ENCODE results near the gene ANKRD18B.
A peak's percentile ranks its signal among the peaks of the same experiment; 100 is the strongest.
"Not testable (repeated sequence)": the region's sequence is repeated elsewhere in the genome, so short reads cannot be mapped to it uniquely, and the experiment has no call there.

The ANKRD18B gene

DNA sequence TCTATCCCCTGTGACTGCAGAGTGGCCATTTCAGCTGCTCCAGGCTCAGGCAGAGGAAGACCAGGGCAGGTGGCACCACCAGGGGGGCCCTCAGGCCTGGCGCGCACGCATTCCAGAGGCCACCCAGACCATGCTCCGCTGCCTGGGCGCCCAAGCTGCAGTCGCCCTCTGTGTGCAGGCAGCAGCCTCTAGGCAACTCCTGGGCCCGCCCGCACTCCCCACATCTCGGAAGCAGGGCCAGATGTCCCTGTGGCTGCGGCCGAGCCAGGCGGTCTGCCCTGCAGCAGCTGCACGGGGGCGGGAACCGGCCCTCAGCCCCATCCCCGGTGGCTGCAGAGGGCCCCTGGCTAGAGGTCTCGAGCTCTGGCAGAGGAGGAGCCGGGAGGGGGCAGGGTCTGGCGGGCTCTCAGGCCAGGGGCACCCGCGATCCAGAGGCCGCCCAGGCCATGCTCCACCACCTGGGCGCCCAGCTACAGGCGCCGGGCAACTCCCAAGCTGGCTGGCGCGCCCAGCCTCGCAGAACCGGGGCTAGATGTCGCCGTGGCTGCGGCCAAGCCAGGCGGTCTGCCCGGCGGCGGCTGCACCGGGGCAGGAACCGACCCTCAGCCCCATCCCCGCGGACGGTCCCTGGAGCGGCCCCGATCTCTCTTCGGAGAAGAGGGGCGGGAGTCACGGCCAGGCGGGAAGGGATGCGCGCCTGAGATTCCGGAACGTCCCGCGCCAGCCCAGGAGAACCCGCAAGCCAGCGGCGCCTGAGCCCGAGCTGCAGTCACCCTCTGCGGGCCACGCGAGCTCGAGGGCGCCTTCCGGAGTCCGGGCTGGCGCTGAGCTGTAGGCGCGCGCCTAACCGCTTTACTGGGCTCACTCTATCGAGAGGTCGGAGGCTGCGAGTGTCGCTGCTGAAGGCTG is at the start of gene ANKRD18B:
Gene ANKRD18B, plus strand, starts transcription at position 855 of the 909 bp plus-strand sequence. CDS start 239 bp downstream, outside the sequence.
- H3K4me3 ChIP-seq (ENCODE audit: low read depth in 1 of 2, low read length in 2 of 2); H4K20me1 ChIP-seq (ENCODE audit: insufficient read depth, low read length); H2AFZ ChIP-seq (ENCODE audit: low read depth, low read length); H3K9ac ChIP-seq (ENCODE audit: low read depth, low read length); H3K4me2 ChIP-seq (ENCODE audit: insufficient read depth, low read length); H3K36me3 ChIP-seq (ENCODE audit: insufficient read depth, low read length); H3K9me3 ChIP-seq (ENCODE audit: insufficient read depth, low read length, severe bottlenecking); H3K27ac ChIP-seq (ENCODE audit: low read length); H3K27me3 ChIP-seq (ENCODE audit: insufficient read depth, low read length, poor library complexity); H3K4me1 ChIP-seq (ENCODE audit: insufficient read depth, low read length); DNase-seq; ATAC-seq (ENCODE audit: insufficient read depth, low read depth); H3K79me2 ChIP-seq (ENCODE audit: insufficient read depth, low read length): not testable (repeated sequence)

DNA sequence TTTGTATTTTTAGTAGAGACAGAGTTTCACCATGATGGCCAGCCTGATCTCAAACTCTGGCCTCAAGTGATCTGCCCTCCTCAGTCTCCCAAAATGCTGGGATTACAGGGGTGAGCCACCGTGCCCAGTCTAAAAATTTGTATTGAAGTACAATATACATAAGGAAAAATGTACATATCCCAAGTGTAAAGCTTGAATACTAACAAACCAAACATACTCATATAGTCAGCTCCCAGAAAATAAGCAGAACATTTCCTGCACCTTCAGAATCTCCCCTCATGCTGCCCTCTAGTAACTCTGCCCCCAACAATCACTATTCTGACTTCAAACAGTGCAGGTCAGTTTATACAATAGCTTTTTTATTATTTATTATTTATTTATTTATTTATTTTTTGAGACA is 48.7 kb upstream of the ANKRD18B start:
- Histone ChIP-seq H3K36me3 (ENCODE audit: insufficient read depth, low read length) (peaks cover 16% of the 10 kb centered on the region), H3K27me3 (ENCODE audit: insufficient read depth, low read length, poor library complexity) (no peaks in the 10 kb centered on the region), H2AFZ (ENCODE audit: low read depth, low read length) (no peak overlapping the region), H3K9ac (ENCODE audit: low read depth, low read length) (no peak overlapping the region), H4K20me1 (ENCODE audit: insufficient read depth, low read length) (0 out of 2 replicates have a peak, but pooled peaks cover 4% of the 10 kb centered on the region), H3K79me2 (ENCODE audit: insufficient read depth, low read length) (peaks cover 34% of the 10 kb centered on the region), H3K4me3 (ENCODE audit: low read depth in 1 of 2, low read length in 2 of 2) (no peak overlapping the region), H3K9me3 (ENCODE audit: insufficient read depth, low read length, severe bottlenecking) (no peaks in the 10 kb centered on the region), H3K4me2 (ENCODE audit: insufficient read depth, low read length) (peak overlapping the region; percentile 36; the same call in 1 of the 2 replicates), H3K27ac (ENCODE audit: low read length) (no peak overlapping the region), H3K4me1 (ENCODE audit: insufficient read depth, low read length) (peaks cover 30% of the 10 kb centered on the region)
- TF ChIP-seq EZH2 (IDR thresholded peaks at IDR 0.05; ENCODE audit: borderline replicate concordance, low read depth, low read length, severe bottlenecking) = no peak
- no peak for TF ChIP-seq CTCF (IDR thresholded peaks at IDR 0.05; ENCODE audit: borderline replicate concordance, extremely low read depth, low read length, poor library complexity, severe bottlenecking)
- ATAC-seq (ENCODE audit: insufficient read depth, low read depth) (no peak), DNase-seq (no peak)

GRCh38 chr9:33476503-33476902 is 47.5 kb upstream of the ANKRD18B start:
- H3K36me3 ChIP-seq (ENCODE audit: insufficient read depth, low read length) = peaks cover 11% of the 10 kb centered on the region
- no peak overlapping the region for H3K4me3 ChIP-seq (ENCODE audit: low read depth in 1 of 2, low read length in 2 of 2)
- DNase-seq (no peak), ATAC-seq (ENCODE audit: insufficient read depth, low read depth) (no peak)
- H3K4me2 ChIP-seq (ENCODE audit: insufficient read depth, low read length) = no peak overlapping the region
- no peak overlapping the region for H3K9ac ChIP-seq (ENCODE audit: low read depth, low read length)
- no peak overlapping the region for H2AFZ ChIP-seq (ENCODE audit: low read depth, low read length)
- no peak overlapping the region for H3K27ac ChIP-seq (ENCODE audit: low read length)
- peaks cover 30% of the 10 kb centered on the region for H3K79me2 ChIP-seq (ENCODE audit: insufficient read depth, low read length)
- no peaks in the 10 kb centered on the region for H3K27me3 ChIP-seq (ENCODE audit: insufficient read depth, low read length, poor library complexity)
- peaks cover 27% of the 10 kb centered on the region for H3K4me1 ChIP-seq (ENCODE audit: insufficient read depth, low read length)
- H4K20me1 ChIP-seq (ENCODE audit: insufficient read depth, low read length) = 0 out of 2 replicates have a peak, but pooled peaks cover 4% of the 10 kb centered on the region
- TF ChIP-seq CTCF (IDR thresholded peaks at IDR 0.05; ENCODE audit: borderline replicate concordance, extremely low read depth, low read length, poor library complexity, severe bottlenecking) (no peak), EZH2 (IDR thresholded peaks at IDR 0.05; ENCODE audit: borderline replicate concordance, low read depth, low read length, severe bottlenecking) (no peak)
- no peaks in the 10 kb centered on the region for H3K9me3 ChIP-seq (ENCODE audit: insufficient read depth, low read length, severe bottlenecking)

DNA sequence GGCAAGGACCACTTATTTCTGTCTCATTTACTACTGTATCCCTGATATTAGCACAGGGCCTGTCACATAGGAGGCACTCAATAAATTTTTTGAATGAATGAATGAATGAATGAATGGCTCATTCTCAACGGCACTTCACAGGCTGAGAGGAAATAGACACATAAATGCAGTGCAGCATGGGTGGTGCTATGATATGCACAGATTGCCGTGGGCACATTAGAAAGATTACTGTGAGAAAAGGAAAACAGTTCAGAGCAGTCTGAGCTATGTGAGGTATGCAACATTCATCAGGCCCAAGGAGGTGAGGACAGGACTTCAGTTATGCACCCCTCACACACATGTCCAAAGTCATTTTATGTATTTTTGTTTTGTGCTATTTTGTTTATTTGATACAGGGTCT is 43.9 kb upstream of the ANKRD18B start:
- Histone ChIP-seq H3K27me3 (ENCODE audit: insufficient read depth, low read length, poor library complexity) (no peaks in the 10 kb centered on the region), H3K4me3 (ENCODE audit: low read depth in 1 of 2, low read length in 2 of 2) (no peak overlapping the region), H4K20me1 (ENCODE audit: insufficient read depth, low read length) (no peaks in the 10 kb centered on the region), H3K36me3 (ENCODE audit: insufficient read depth, low read length) (no peaks in the 10 kb centered on the region), H3K27ac (ENCODE audit: low read length) (no peak overlapping the region), H3K9ac (ENCODE audit: low read depth, low read length) (no peak overlapping the region), H2AFZ (ENCODE audit: low read depth, low read length) (no peak overlapping the region), H3K4me2 (ENCODE audit: insufficient read depth, low read length) (no peak overlapping the region), H3K4me1 (ENCODE audit: insufficient read depth, low read length) (0 out of 2 replicates have a peak, but pooled peaks cover 3% of the 10 kb centered on the region), H3K79me2 (ENCODE audit: insufficient read depth, low read length) (no peaks in the 10 kb centered on the region), H3K9me3 (ENCODE audit: insufficient read depth, low read length, severe bottlenecking) (no peaks in the 10 kb centered on the region)
- no peak for DNase-seq
- no peak for ATAC-seq (ENCODE audit: insufficient read depth, low read depth)
- TF ChIP-seq EZH2 (IDR thresholded peaks at IDR 0.05; ENCODE audit: borderline replicate concordance, low read depth, low read length, severe bottlenecking) = no peak
- no peak for TF ChIP-seq CTCF (IDR thresholded peaks at IDR 0.05; ENCODE audit: borderline replicate concordance, extremely low read depth, low read length, poor library complexity, severe bottlenecking)
